Stomach (tissue), 9 donors: ENCODE results near the gene PTPRD. TPM values are rescaled to one million over a fixed set of nuclear protein-coding genes. Genes with fewer than 3 reads are reported as not detected.

ENCODE experiments used
- DNase-seq, 2 donors: peaks; one replicate each; pipeline versions ENCODE4 v3.0.0 to v3.0.0-alpha.2; 2013 to 2019
- H3K27ac ChIP-seq, 5 donors: fragments of 200-600 bp in 4 of 5; sonication (generic) in 4 of 5; one replicate each; pipeline ENCODE4 v1.5.1; 2013 to 2019; ENCODE audit warnings: mild to moderate bottlenecking in 1 of 5, moderate library complexity in 1 of 5
- H3K27me3 ChIP-seq, 3 donors: fragments of 200-600 bp; sonication (generic); one replicate each; pipeline ENCODE4 v1.5.1; 2017 to 2019; ENCODE audit warnings: mixed run types in 1 of 3
- H3K36me3 ChIP-seq, 4 donors: fragments of 200-600 bp; sonication (generic); 1 replicate in 3 of 4; 2 replicates in 1 of 4; pipeline ENCODE4 v1.5.1; 2016 to 2019
- H3K4me1 ChIP-seq, 4 donors: fragments of 200-600 bp; sonication (generic); one replicate each; pipeline ENCODE4 v1.5.1; 2016 to 2019
- H3K4me3 ChIP-seq, 4 donors: fragments of 200-600 bp; sonication (generic) in 3 of 4; one replicate each; pipeline ENCODE4 v1.5.1; 2016 to 2019; ENCODE audit warnings: mild to moderate bottlenecking in 1 of 4
- H3K9me3 ChIP-seq, 4 donors: fragments of 200-600 bp; sonication (generic); one replicate each; pipeline ENCODE4 v1.5.1; 2016 to 2019
- EP300 ChIP-seq: sonication (generic); formaldehyde crosslinking; IDR thresholded peaks from one replicate; pipeline ENCODE4 v1.6.1; 2017; ENCODE audit warnings: antibody characterized with exemption
- POLR2A ChIP-seq, 4 donors: fragments of 450-650 bp; IDR thresholded peaks; one replicate each; pipeline ENCODE4 v1.6.1; 2016; ENCODE audit warnings: antibody characterized with exemption in 4 of 4, control low read depth in 2 of 4, mild to moderate bottlenecking in 1 of 4, moderate library complexity in 1 of 4
- POLR2AphosphoS5 ChIP-seq, 3 donors: sonication (generic); formaldehyde crosslinking; IDR thresholded peaks; one replicate each; pipeline ENCODE4 v1.6.1; 2016; ENCODE audit warnings: antibody characterized with exemption in 3 of 3
- WGBS, 5 donors: extraction: QIAGEN DNeasy Blood & Tissue Kit in 3 of 5; methylation state at CpG; one replicate each; pipeline versions ENCODE4 v1.1.5 to v1.1.7; 2013 to 2018; 5-methylcytosine and 5-hydroxymethylcytosine counted together
- intact Hi-C: fragments of 100-400 bp; cut with DNase I; formaldehyde crosslinking; loops from one replicate; pipeline ENCODE4 v1.15.1; 2023; ENCODE audit warnings: low total_unique reads
- polyA plus RNA-seq, 3 donors: library from polyadenylated mRNA; stranded (reverse); fragments of 200-250 nt; gene quantifications; one replicate each; pipeline ENCODE4 v1.2.3, GENCODE V29; 2013
- total RNA-seq, 5 donors: library from RNA; depleted of rRNA; stranded (reverse); fragments of >200 nt; gene quantifications; one replicate each; pipeline versions ENCODE4 v1.1.0 to v1.2.3, GENCODE V29; 2014 to 2016
- TF ChIP-seq, protein P1 (sequence below), 7 experiments: fragments of 450-650 bp in 4 of 7; fragments of 200-600 bp in 3 of 7; sonication (generic) in 3 of 7; IDR thresholded peaks; one replicate each; pipeline ENCODE4 v1.5.1; 2016 to 2019; ENCODE audit warnings: antibody characterized with exemption in 7 of 7, control low read depth in 2 of 7, mild to moderate bottlenecking in 1 of 7
- donor health status: healthy with polysubstance abuse.
- donor health status: Bipolar disorder and iron deficiency.
- donor health status: healthy.

Gene PTPRD
- total and polyA plus RNA-seq, 8 donors = 0.12 to 53.1 (median 1.2) TPM

DNA sequence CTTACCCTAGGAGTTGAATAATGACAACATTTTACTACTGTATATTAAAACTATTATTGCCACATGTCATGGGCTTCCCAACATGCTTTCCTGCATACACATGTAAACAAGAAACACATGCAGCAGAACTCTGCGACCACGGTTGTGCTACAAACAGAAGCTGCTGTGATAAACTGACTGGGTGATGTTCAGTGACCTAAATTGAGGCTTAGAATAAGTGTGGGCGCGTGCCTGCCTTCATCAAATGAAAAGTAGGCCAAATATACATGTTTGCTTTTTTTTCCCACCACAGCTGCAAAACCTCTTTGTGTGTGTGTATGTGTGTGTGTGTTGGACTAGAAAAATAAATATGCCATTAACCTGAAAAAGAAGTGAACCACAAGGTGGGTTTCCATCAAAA, 1202.1 kb downstream of the PTPRD start:
- DNase-seq = peak in 1 of 2 donors; percentile 18
- intact Hi-C loops = no loop called here
- WGBS, 5 donors = 60 to 79% (median 66%) methylated on average over 4 of the region's 4 CpGs
- Histone ChIP-seq H3K36me3 (no peaks in the 10 kb centered on the region), H3K4me1 (no peaks in the 10 kb centered on the region), H3K4me3 (no peak overlapping the region), H3K27ac (no peak overlapping the region), H3K9me3 (no peaks in the 10 kb centered on the region), H3K27me3 (no peaks in the 10 kb centered on the region)
- TF ChIP-seq EP300 = no peak
- no peak for TF ChIP-seq POLR2A (IDR thresholded peaks at IDR 0.05)
- no peak for TF ChIP-seq POLR2AphosphoS5 (IDR thresholded peaks at IDR 0.05)
- TF ChIP-seq, protein P1, sequence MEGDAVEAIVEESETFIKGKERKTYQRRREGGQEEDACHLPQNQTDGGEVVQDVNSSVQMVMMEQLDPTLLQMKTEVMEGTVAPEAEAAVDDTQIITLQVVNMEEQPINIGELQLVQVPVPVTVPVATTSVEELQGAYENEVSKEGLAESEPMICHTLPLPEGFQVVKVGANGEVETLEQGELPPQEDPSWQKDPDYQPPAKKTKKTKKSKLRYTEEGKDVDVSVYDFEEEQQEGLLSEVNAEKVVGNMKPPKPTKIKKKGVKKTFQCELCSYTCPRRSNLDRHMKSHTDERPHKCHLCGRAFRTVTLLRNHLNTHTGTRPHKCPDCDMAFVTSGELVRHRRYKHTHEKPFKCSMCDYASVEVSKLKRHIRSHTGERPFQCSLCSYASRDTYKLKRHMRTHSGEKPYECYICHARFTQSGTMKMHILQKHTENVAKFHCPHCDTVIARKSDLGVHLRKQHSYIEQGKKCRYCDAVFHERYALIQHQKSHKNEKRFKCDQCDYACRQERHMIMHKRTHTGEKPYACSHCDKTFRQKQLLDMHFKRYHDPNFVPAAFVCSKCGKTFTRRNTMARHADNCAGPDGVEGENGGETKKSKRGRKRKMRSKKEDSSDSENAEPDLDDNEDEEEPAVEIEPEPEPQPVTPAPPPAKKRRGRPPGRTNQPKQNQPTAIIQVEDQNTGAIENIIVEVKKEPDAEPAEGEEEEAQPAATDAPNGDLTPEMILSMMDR (IDR thresholded peaks at IDR 0.05) = no peak

DNA sequence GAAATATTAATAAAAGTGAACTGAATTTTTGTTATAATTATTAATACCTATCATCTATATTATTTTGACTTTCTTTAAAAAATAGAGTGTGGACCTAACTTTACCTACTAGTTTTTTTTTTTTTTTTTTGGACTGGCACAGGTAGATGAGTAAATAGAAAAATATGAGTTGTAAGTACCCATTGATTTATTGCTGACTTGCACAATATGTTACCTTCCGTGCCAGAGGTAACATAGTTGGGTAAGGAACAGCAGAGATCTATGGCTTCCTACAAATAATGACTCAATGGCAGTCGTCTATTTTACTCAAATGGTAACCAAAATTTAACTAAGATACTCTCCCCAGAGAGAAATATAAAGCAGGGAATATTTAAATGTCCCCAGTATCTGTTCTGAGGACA, 1212.8 kb downstream of the PTPRD start:
- WGBS, 5 donors = 71 to 86% (median 82%) methylated on average over 2 of the region's 2 CpGs

DNA sequence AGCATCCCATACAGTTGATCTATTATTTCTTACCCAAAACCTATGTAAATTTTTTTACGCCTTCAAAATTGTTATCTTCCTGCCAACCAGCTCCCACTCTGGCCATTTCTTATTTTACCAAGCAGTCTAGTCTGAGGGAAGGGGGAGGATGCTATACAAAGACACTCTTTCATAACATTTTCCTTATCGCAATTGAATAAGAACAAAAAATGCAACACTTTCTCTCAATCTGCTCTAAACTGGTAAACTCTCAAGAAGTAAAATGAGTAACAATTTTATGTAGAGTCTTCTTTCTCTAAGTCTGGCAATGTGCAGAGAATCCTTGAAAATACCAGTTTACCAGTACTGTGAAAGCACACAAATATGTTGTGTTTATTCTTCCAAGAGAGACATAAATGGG, 1216.3 kb downstream of the PTPRD start:
- TF ChIP-seq, protein P1 (IDR thresholded peaks at IDR 0.05) = no peak
- no peak for TF ChIP-seq POLR2A (IDR thresholded peaks at IDR 0.05)
- TF ChIP-seq EP300 = no peak
- TF ChIP-seq POLR2AphosphoS5 (IDR thresholded peaks at IDR 0.05) = no peak
- H3K36me3 ChIP-seq = no peaks in the 10 kb centered on the region
- H3K4me1 ChIP-seq = no peaks in the 10 kb centered on the region
- H3K27me3 ChIP-seq = no peaks in the 10 kb centered on the region
- intact Hi-C loops = no loop called here
- H3K27ac ChIP-seq = no peak overlapping the region
- no peak overlapping the region for H3K4me3 ChIP-seq
- WGBS, 5 donors = 74 to 98% (median 92%) methylated on average over 2 of the region's 2 CpGs
- no peak for DNase-seq
- H3K9me3 ChIP-seq = no peaks in the 10 kb centered on the region

More for the DNA sequence above, 1212.8 kb downstream of the PTPRD start:
- intact Hi-C loops = no loop called here
- Histone ChIP-seq H3K4me3 (no peak overlapping the region), H3K4me1 (no peaks in the 10 kb centered on the region), H3K27me3 (no peaks in the 10 kb centered on the region), H3K36me3 (no peaks in the 10 kb centered on the region), H3K27ac (no peak overlapping the region), H3K9me3 (no peaks in the 10 kb centered on the region)
- no peak for TF ChIP-seq EP300
- DNase-seq = no peak

DNA sequence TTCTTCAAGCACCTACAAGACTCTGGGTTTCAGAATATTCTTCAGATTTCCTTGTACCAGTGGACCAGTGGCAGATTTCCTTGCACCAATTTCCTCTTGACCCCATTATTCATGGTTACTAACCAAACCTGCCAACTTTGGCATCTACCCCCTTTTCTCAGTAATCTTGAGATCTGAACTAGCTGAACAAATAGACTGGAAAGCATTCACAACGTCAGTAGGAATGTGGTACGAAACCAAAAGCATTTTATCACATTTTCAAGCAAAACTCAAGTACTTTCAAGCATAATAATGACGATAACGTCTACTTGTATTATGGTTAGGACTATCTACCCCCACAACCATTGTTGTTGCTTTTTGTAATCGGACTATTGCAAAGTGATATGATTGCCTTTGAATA, 1217.3 kb downstream of the PTPRD start:
- Histone ChIP-seq H3K9me3 (no peaks in the 10 kb centered on the region), H3K4me1 (no peaks in the 10 kb centered on the region), H3K36me3 (no peaks in the 10 kb centered on the region), H3K4me3 (no peak overlapping the region), H3K27me3 (no peaks in the 10 kb centered on the region), H3K27ac (no peak overlapping the region)
- DNase-seq = no peak
- WGBS, 5 donors = 48 to 66% (median 62%) methylated on average over 5 of the region's 5 CpGs
- intact Hi-C loops = no loop called here
- TF ChIP-seq, protein P1 (IDR thresholded peaks at IDR 0.05) = no peak
- TF ChIP-seq POLR2AphosphoS5 (IDR thresholded peaks at IDR 0.05) (no peak), POLR2A (IDR thresholded peaks at IDR 0.05) (no peak), EP300 (no peak)

DNA sequence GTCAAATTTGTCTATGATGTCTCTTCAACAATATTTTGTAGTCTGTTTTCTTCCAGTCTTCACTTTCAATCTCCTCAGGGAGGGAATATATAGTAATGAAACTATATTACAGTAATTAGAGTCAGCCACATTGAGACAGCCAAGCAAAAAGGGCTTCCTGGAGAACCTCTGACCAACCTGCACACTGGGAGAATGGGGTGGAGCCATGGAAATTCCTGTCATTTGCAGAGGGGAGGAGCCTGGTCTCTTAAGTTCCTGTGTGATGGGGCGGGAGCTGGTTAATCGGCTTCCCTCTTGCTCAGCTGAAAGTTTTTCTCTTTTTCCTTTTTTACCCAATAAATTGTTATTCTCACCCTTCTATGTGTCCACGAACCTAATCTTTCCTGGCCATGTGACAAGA, 1220.0 kb downstream of the PTPRD start:
- Histone ChIP-seq H3K36me3 (no peaks in the 10 kb centered on the region), H3K27ac (no peak overlapping the region), H3K27me3 (no peaks in the 10 kb centered on the region), H3K4me1 (no peaks in the 10 kb centered on the region), H3K9me3 (no peaks in the 10 kb centered on the region), H3K4me3 (no peak overlapping the region)
- 83 to 92% (median 86%) methylated on average over 3 of the region's 3 CpGs for WGBS, 5 donors
- intact Hi-C loops = no loop called here
- TF ChIP-seq POLR2A (IDR thresholded peaks at IDR 0.05) (no peak), EP300 (no peak), POLR2AphosphoS5 (IDR thresholded peaks at IDR 0.05) (no peak)
- TF ChIP-seq, protein P1 (IDR thresholded peaks at IDR 0.05) = no peak
- no peak for DNase-seq
